SU-DHL-6 (cell line): ENCODE results near the gene TOR2A.

Experiments used
- EZH2phosphoT487 ChIP-seq: fragments of 200-600 bp; sonication (generic), shearing (Covaris generic); conservative IDR thresholded peaks from 2 replicates; pipeline ENCODE4 v1.6.1; 2018; ENCODE audit warnings: mild to moderate bottlenecking, antibody characterized with exemption, low read length, moderate library complexity, mixed read lengths
- TF ChIP-seq, protein P1 (sequence below): fragments of 200-600 bp; sonication (generic); IDR thresholded peaks from one replicate; pipeline ENCODE4 v1.5.1; 2017; ENCODE audit warnings: antibody characterized with exemption, mild to moderate bottlenecking, low read length, moderate library complexity; ENCODE audit not compliant: insufficient read depth, poor library complexity, severe bottlenecking

DNA sequence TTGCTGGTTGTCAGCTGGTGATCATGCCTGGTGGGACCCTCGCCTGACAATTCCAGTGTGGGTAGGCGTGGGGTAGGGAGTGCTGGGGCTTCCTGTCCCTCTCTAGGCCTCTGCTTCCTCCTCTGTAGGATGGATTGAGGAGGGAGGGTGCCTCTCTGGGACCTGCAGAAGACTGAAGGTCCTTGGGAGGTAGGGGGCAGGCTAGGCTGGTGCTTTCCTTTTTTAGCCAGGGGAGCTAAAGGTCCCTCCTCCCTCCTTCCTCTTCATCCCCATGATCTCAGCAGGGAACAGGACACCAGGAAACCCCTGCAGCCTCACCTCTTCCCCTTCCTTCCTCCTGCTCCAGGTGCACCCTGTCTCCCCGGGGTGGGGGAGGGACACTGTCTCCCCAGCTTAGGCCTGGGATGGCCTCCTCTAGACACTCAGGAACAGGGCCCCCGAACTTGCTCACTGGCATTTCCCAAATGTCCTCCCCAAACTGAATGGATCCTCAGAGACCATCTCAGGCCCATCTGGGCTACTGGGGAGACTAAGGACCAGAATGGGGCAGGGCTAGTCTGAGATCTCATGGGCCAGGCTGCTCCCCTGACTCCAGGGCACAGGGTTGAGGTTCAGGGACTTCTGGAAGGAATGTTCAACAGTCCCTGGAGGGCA, 35.0 kb upstream of the TOR2A start:
- TF ChIP-seq, protein P1, sequence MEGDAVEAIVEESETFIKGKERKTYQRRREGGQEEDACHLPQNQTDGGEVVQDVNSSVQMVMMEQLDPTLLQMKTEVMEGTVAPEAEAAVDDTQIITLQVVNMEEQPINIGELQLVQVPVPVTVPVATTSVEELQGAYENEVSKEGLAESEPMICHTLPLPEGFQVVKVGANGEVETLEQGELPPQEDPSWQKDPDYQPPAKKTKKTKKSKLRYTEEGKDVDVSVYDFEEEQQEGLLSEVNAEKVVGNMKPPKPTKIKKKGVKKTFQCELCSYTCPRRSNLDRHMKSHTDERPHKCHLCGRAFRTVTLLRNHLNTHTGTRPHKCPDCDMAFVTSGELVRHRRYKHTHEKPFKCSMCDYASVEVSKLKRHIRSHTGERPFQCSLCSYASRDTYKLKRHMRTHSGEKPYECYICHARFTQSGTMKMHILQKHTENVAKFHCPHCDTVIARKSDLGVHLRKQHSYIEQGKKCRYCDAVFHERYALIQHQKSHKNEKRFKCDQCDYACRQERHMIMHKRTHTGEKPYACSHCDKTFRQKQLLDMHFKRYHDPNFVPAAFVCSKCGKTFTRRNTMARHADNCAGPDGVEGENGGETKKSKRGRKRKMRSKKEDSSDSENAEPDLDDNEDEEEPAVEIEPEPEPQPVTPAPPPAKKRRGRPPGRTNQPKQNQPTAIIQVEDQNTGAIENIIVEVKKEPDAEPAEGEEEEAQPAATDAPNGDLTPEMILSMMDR, result no peak
- no peak for TF ChIP-seq EZH2phosphoT487
